Ovary (tissue), 9 donors: ENCODE measurements around the gene BEST3. TPM values are rescaled to one million over a fixed set of nuclear protein-coding genes. Genes with fewer than 3 reads are reported as not detected.

Experiments used
- DNase-seq, 5 donors: peaks; one replicate each; pipeline ENCODE4 v3.0.0-alpha.2; 2019 to 2020
- H3K27ac ChIP-seq, 2 donors: fragments of 200-600 bp; one replicate each; pipeline versions ENCODE4 v1.5.1 to v1.8.0; 2019 to 2022
- H3K27me3 ChIP-seq: fragments of 200-600 bp; one replicate; pipeline ENCODE4 v1.8.0; 2022
- H3K36me3 ChIP-seq: fragments of 200-600 bp; sonication (generic); one replicate; pipeline ENCODE4 v1.5.1; 2019
- H3K4me1 ChIP-seq: one replicate; pipeline ENCODE4 v1.8.1; 2013; ENCODE audit warnings: mild to moderate bottlenecking, moderate library complexity; ENCODE audit not compliant: insufficient read depth
- H3K4me3 ChIP-seq: fragments of 200-600 bp; sonication (generic); one replicate; pipeline ENCODE4 v1.5.1; 2017
- H3K9me3 ChIP-seq, 2 donors: fragments of 200-600 bp in 1 of 2; sonication (generic) in 1 of 2; one replicate each; pipeline versions ENCODE4 v1.5.1 to v1.8.1; 2013 to 2019; ENCODE audit warnings: mild to moderate bottlenecking in 1 of 2, moderate library complexity in 1 of 2
- EP300 ChIP-seq: sonication (generic); formaldehyde crosslinking; IDR thresholded peaks from one replicate; pipeline ENCODE4 v1.6.1; 2017; ENCODE audit warnings: antibody characterized with exemption
- POLR2A ChIP-seq: fragments of 450-650 bp; IDR thresholded peaks from one replicate; pipeline ENCODE4 v1.6.1; 2017; ENCODE audit warnings: antibody characterized with exemption, mild to moderate bottlenecking, moderate library complexity
- WGBS, 3 donors: extraction: QIAGEN DNeasy Blood & Tissue Kit in 1 of 3; methylation state at CpG; one replicate each; pipeline versions ENCODE4 v1.1.5 to v1.1.7; 2013 to 2017; 5-methylcytosine and 5-hydroxymethylcytosine counted together
- intact Hi-C, 4 donors: fragments of 100-400 bp; cut with DNase I; formaldehyde crosslinking; loops; one replicate each; pipeline versions ENCODE4 v1.11.0 to v1.15.1; 2022 to 2023
- polyA plus RNA-seq, 2 donors: library from polyadenylated mRNA; stranded (reverse); fragments of 200-250 nt in 1 of 2; fragments of 350-450 nt in 1 of 2; fragmentation: Illumina TruSeq in 1 of 2; extraction: RNeasy Lipid Tissue Mini Kit (QIAGEN cat#74804) in 1 of 2; gene quantifications; one replicate each; pipeline ENCODE4 v1.2.3, GENCODE V29; 2013 to 2014
- total RNA-seq, 7 donors: library from RNA; depleted of rRNA in 2 of 7; stranded (reverse); fragments of >200 nt in 2 of 7; fragmentation: NEBNext Ultra II Directional in 3 of 7; extraction: Animal tissue kit (Norgen Biotek cat#: 25700) in 3 of 7; gene quantifications; one replicate each; pipeline versions ENCODE4 v1.1.0 to v1.2.4, GENCODE V29; 2016 to 2023
- TF ChIP-seq, protein P1 (sequence below), 3 donors: fragments of 450-650 bp in 2 of 3; fragments of 200-600 bp in 1 of 3; IDR thresholded peaks; one replicate each; pipeline versions ENCODE4 v1.5.1 to v1.8.0; 2016 to 2022; ENCODE audit warnings: antibody characterized with exemption in 3 of 3, mild to moderate bottlenecking in 1 of 3
- donor health status: DM: no; HTN: no; CAD: no; lungs with moderate emphysema.
- donor health status: DM: no; HTN: no; CAD: no.
- donor health status: Bipolar disorder and iron deficiency.
- donor health status: DM: yes; HTN: yes; CAD: no.
- donor health status: DM: no; HTN: no; CAD: no.
- donor health status: DM: yes; HTN: yes; CAD: no.

Gene BEST3
- total and polyA plus RNA-seq, 9 donors, result 0.10 TPM; not detected in 8

DNA sequence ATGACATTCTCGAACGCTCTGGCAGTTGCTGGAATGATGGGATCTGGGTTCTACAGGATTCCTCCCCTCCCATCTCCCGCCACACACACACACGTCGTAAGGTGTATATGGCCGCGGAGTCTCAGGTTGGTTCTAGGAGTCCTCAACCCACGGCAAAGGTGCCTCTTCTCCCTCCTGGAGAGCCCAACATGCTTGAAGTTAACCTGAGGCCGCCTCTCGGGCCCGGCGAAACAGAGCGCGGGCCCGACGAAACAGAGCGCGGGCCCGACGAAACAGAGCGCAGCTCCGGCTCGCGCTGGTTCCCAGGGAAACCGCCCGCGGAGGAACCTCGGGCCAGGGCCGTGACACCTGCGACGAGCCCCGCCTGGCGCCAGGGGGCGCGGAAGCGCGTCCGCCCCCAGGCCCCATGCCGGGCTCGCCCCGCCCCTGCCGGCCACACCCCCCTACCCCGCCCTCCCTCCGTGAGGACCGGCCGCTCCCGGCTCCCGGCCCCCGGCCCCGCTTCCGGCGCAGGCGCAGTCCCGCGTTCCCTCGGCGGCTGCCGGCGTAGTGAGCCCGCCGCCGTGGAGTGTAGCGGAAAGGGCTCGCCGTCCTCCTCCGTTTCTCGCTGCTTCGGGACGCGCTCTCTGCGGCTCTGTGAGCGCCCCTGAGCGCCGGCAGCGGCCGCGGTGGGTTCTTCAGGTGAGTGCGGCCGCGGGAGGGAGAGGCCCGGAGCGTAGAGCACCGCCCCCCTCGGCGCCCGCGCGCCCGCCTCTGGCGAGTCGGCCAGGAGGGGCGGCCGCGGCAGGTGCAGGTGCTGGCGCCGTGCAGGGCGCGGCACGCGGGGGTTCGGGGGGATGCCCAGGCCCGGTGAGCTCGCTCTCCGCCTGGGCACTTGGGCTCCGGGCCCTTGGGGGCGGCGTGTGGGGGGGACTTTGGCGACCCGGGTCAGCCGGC is 39.5 kb upstream of the BEST3 start, which contains the start of gene RAB3IP:
Gene RAB3IP, plus strand, starts transcription at position 510 of the 936 bp plus-strand sequence. CDS start 16,549 bp downstream, outside the sequence.
- intact Hi-C loops, result no loop called here
- Histone ChIP-seq H3K4me3 (peak within 1 kb of the TSS; percentile 81), H3K4me1 (peaks cover 2% of the 10 kb centered on the region), H3K9me3 (no peaks in the 10 kb centered on the region), H3K27me3 (no peaks in the 10 kb centered on the region), H3K27ac (peak within 1 kb of the TSS; percentile 15 to 49), H3K36me3 (no peaks in the 10 kb centered on the region)
- WGBS, 3 donors, result 1 to 2% (median 1%) methylated on average over 58 to 110 of the region's 110 CpGs
- DNase-seq, result peak; percentile 88 to 93 (median 91)
- TF ChIP-seq EP300, result no peak
- TF ChIP-seq, protein P1, sequence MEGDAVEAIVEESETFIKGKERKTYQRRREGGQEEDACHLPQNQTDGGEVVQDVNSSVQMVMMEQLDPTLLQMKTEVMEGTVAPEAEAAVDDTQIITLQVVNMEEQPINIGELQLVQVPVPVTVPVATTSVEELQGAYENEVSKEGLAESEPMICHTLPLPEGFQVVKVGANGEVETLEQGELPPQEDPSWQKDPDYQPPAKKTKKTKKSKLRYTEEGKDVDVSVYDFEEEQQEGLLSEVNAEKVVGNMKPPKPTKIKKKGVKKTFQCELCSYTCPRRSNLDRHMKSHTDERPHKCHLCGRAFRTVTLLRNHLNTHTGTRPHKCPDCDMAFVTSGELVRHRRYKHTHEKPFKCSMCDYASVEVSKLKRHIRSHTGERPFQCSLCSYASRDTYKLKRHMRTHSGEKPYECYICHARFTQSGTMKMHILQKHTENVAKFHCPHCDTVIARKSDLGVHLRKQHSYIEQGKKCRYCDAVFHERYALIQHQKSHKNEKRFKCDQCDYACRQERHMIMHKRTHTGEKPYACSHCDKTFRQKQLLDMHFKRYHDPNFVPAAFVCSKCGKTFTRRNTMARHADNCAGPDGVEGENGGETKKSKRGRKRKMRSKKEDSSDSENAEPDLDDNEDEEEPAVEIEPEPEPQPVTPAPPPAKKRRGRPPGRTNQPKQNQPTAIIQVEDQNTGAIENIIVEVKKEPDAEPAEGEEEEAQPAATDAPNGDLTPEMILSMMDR (IDR thresholded peaks at IDR 0.05), result peak; percentile 20 to 52 (median 47)
- peak; percentile 39 for TF ChIP-seq POLR2A

DNA sequence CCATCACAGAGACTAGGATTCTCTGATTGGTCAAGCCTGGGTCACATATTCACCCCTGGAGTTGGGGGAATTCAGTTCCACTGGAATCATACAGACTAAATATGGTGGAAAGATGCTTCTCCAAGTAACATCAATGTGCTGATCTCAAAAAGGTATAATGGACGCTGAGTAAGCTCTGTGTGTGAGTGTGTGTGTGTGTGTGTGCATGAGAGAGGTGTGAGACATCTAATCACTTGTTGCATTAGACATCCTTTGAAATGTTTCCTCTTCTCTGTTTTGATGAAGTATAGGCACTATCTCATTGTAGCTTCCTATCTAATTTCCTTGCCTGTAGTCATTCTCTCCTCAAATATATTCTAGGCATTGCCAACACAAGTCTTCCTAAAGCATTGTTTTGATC is 34.5 kb upstream of the BEST3 start:
- intact Hi-C loops, result no loop called here
- H3K27ac ChIP-seq, result no peak overlapping the region
- TF ChIP-seq, protein P1 (IDR thresholded peaks at IDR 0.05), result no peak
- TF ChIP-seq EP300 (no peak), POLR2A (no peak)
- no peaks in the 10 kb centered on the region for H3K27me3 ChIP-seq
- no peaks in the 10 kb centered on the region for H3K4me1 ChIP-seq
- H3K36me3 ChIP-seq, result no peaks in the 10 kb centered on the region
- H3K9me3 ChIP-seq, result no peaks in the 10 kb centered on the region
- WGBS, 3 donors, result 71 to 81% (median 75%) methylated on average over 1 of the region's 1 CpG
- no peak overlapping the region for H3K4me3 ChIP-seq
- no peak for DNase-seq

DNA sequence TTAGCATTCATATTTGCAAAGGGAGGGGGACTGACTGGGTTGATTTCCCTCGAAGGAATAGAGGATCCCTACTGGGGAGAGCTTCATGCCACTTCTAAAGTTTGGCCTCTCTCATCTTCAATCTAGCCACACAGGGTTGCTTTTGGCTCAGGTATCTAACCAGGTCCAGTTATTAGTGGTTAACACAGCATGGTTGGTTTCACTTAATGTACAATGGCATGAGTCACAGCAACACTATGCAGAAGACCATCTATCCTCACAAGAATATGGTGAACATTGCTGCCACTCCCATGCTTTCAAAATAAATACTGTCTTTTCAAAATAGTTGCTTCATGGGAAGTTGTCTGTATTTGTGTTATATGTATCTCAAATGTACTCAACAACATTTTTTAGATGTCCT is 33.0 kb upstream of the BEST3 start:
- H3K9me3 ChIP-seq, result no peaks in the 10 kb centered on the region
- no peaks in the 10 kb centered on the region for H3K27me3 ChIP-seq
- no peak for TF ChIP-seq EP300
- no peak for TF ChIP-seq POLR2A
- TF ChIP-seq, protein P1 (IDR thresholded peaks at IDR 0.05), result no peak
- intact Hi-C loops, result no loop called here
- no peak for DNase-seq
- no peaks in the 10 kb centered on the region for H3K36me3 ChIP-seq
- H3K4me1 ChIP-seq, result no peaks in the 10 kb centered on the region
- no peak overlapping the region for H3K4me3 ChIP-seq
- 62 to 70% (median 64%) methylated on average over 1 of the region's 1 CpG for WGBS, 3 donors
- no peak overlapping the region for H3K27ac ChIP-seq

DNA sequence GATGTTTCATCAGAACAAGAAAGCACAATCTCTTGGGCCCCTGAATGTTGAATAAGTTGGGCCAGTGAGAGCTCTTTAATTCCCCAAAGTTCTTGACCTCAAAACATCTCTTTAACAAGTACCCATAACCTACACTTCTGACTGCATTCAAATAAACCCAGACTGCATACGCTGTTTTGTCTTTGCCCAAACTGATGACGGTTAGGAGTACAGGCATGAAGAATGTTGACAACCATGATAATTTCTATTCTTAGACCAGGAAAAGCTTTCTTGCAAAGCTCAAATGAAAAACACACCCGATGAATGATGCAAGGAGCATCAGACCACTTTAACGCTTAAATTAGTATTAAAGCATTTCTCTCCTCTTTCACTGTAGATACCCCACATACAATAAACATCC is 27.8 kb upstream of the BEST3 start:
- DNase-seq, result no peak
- Histone ChIP-seq H3K36me3 (no peaks in the 10 kb centered on the region), H3K27ac (no peak overlapping the region), H3K27me3 (no peaks in the 10 kb centered on the region), H3K9me3 (no peaks in the 10 kb centered on the region), H3K4me3 (no peak overlapping the region), H3K4me1 (no peaks in the 10 kb centered on the region)
- 76 to 83% (median 78%) methylated on average over 4 of the region's 4 CpGs for WGBS, 3 donors
- intact Hi-C loops, result no loop called here
- no peak for TF ChIP-seq POLR2A
- TF ChIP-seq, protein P1 (IDR thresholded peaks at IDR 0.05), result no peak
- no peak for TF ChIP-seq EP300
